Calu3 (cell line): Measurements from ENCODE around the gene GLRX. TPM values are rescaled to one million over a fixed set of nuclear protein-coding genes. Genes with fewer than 3 reads are reported as not detected.

Experiments
- BruUV-seq: library from RNA; stranded (reverse); fragments of 400-500 nt; replicated peaks from 2 replicates; lab custom pipeline; 2021; lab: Mats Ljungman, UMichigan
- CTCF ChIA-PET: fragments of 300-600 bp; sonication (Branson Sonifier 250); formaldehyde crosslinking; loops from one replicate; lab custom pipeline; 2022; ENCODE audit warnings: antibody characterized with exemption; lab: Charles Lee
- DNase-seq: peaks from one replicate; pipeline ENCODE4 v3.0.0; 2022
- H3K27ac Mint-ChIP-seq: one replicate; pipeline ENCODE4 v1.8.0; 2022; ENCODE audit warnings: mixed read lengths; ENCODE audit not compliant: unreplicated experiment
- H3K27me3 Mint-ChIP-seq: one replicate; pipeline ENCODE4 v1.8.0; 2022; ENCODE audit warnings: mixed read lengths; ENCODE audit not compliant: unreplicated experiment
- H3K36me3 Mint-ChIP-seq: one replicate; pipeline ENCODE4 v1.8.0; 2022; ENCODE audit warnings: mild to moderate bottlenecking, moderate library complexity, mixed read lengths; ENCODE audit not compliant: insufficient read depth, unreplicated experiment
- H3K4me1 Mint-ChIP-seq: one replicate; pipeline ENCODE4 v1.8.0; 2022; ENCODE audit warnings: mild to moderate bottlenecking, low read depth, mixed read lengths; ENCODE audit not compliant: unreplicated experiment
- H3K4me3 Mint-ChIP-seq: one replicate; pipeline ENCODE4 v1.8.0; 2022; ENCODE audit warnings: mild to moderate bottlenecking, low read depth, moderate library complexity, mixed read lengths; ENCODE audit not compliant: unreplicated experiment
- H3K9me3 Mint-ChIP-seq: one replicate; pipeline ENCODE4 v1.8.0; 2022; ENCODE audit warnings: low read depth, mixed read lengths; ENCODE audit not compliant: unreplicated experiment
- CTCF ChIP-seq: fragments of 200-600 bp; IDR thresholded peaks from one replicate; pipeline ENCODE4 v1.8.0; 2022; ENCODE audit warnings: antibody characterized with exemption; ENCODE audit not compliant: unreplicated experiment
- intact Hi-C: fragments of 100-400 bp; cut with micrococcal nuclease; formaldehyde crosslinking; loops from one replicate; pipeline ENCODE4 v1.10.0; 2022; ENCODE audit not compliant: unreplicated experiment
- total RNA-seq: library from RNA; stranded (reverse); gene quantifications from 2 replicates; pipeline ENCODE4 v1.2.3, GENCODE V29; 2022

Gene GLRX
- total RNA-seq, 1 experiment from 2014 or later, result 27.9 TPM

DNA sequence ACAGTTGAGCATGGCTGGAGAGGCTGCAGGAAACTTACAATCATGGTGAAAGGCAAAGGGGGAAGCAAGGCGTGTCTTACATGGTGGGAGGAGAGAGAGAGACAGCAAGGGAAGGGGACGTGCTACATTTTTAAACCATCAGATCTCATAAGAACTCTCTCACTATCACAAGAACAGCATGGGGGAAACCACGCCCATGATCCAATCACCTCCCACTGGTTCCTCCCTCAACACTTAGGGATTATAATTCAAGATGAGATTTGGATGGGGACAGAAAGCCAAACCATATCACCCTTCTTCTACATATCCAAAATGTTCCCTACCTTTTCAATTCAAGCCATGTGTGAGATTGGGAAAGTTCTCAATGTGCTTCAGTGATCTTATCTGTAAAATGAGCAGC is 22.9 kb upstream of the GLRX start:
- no peaks in the 10 kb centered on the region for H3K27me3 Mint-ChIP-seq
- TF ChIP-seq CTCF, result no peak
- CTCF ChIA-PET, result no interaction called here
- intact Hi-C loops, result no loop called here
- H3K36me3 Mint-ChIP-seq, result peaks cover 5% of the 10 kb centered on the region
- BruUV-seq, result no TSS peak
- H3K27ac Mint-ChIP-seq, result no peak overlapping the region
- peaks cover 25% of the 10 kb centered on the region for H3K4me1 Mint-ChIP-seq
- H3K4me3 Mint-ChIP-seq, result no peak overlapping the region
- no peak for DNase-seq
- no peaks in the 10 kb centered on the region for H3K9me3 Mint-ChIP-seq

DNA sequence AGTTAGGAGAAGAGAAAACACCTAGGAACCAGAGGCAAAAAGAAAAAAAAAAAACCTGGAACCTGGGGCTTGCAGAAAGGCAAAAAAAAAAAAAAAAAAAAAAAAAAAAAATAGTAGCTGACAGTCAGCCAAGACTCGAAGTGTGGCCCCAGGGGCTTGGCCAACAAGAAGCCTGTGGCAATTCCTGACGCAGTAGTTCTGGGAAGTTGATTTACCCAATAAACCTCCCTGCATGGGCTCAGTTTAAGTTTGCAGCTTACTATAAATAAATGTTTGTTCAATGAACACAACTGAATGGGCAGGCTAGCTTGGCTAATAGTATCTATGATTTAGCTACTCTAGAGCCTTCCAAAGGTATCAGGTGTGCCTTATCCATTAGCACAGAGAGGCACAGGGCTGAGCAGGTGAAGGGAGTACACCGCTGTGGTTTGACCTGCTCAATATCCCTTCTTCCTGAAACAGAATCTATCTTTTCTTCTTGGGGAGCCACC is 21.3 kb upstream of the GLRX start:
- peaks cover 35% of the 10 kb centered on the region for H3K4me1 Mint-ChIP-seq
- intact Hi-C loops, result loop anchor here (1.0 kb wide), 1 partner anchor 62 kb away; no protein-coding TSS in a partner anchor

GRCh38 chr5:95842854-95843544 is 20.5 kb upstream of the GLRX start:
- H3K27ac Mint-ChIP-seq, result peak overlapping the region; percentile 85
- peaks cover 35% of the 10 kb centered on the region for H3K4me1 Mint-ChIP-seq
- intact Hi-C loops, result loop anchor here (1.0 kb wide), 1 partner anchor 62 kb away; no protein-coding TSS in a partner anchor
- CTCF ChIA-PET, result interaction anchor here (1.0 to 3.3 kb wide), 3 partner anchors 62 to 198 kb away, joined by 5 to 28 read pairs (median 6); partner anchors contain the start of gene RFESD
- peak; percentile 82 for DNase-seq
- peak; percentile 37 for TF ChIP-seq CTCF
- H3K27me3 Mint-ChIP-seq, result no peaks in the 10 kb centered on the region
- peaks cover 5% of the 10 kb centered on the region for H3K36me3 Mint-ChIP-seq
- H3K4me3 Mint-ChIP-seq, result peak overlapping the region; percentile 13
- no TSS peak for BruUV-seq
- H3K9me3 Mint-ChIP-seq, result no peaks in the 10 kb centered on the region

More for the DNA sequence above, 21.3 kb upstream of the GLRX start:
- Mint-ChIP-seq H3K36me3 (peaks cover 5% of the 10 kb centered on the region), H3K27me3 (no peaks in the 10 kb centered on the region), H3K27ac (peak overlapping the region; percentile 85), H3K4me3 (peak overlapping the region; percentile 13), H3K9me3 (no peaks in the 10 kb centered on the region)
- BruUV-seq, result no TSS peak
- TF ChIP-seq CTCF, result no peak
- CTCF ChIA-PET, result interaction anchor here (0.6 to 3.3 kb wide), 4 partner anchors 63 to 199 kb away, joined by 5 to 28 read pairs (median 6); partner anchors contain the start of gene RFESD
- no peak for DNase-seq

- intact Hi-C loops, result no loop called here
- CTCF ChIA-PET, result interaction anchor here (3.3 kb wide), 1 partner anchor 61 kb away, joined by 28 read pairs; no protein-coding TSS in a partner anchor
- no peaks in the 10 kb centered on the region for H3K9me3 Mint-ChIP-seq
- no peak overlapping the region for H3K4me3 Mint-ChIP-seq
- peaks cover 35% of the 10 kb centered on the region for H3K4me1 Mint-ChIP-seq
- H3K27me3 Mint-ChIP-seq, result no peaks in the 10 kb centered on the region
- no peak for TF ChIP-seq CTCF
- peak overlapping the region; percentile 85 for H3K27ac Mint-ChIP-seq
- H3K36me3 Mint-ChIP-seq, result peaks cover 5% of the 10 kb centered on the region
- BruUV-seq, result no TSS peak
- DNase-seq, result no peak
These were observed 19.6 kb upstream of the GLRX start for GRCh38 chr5:95841914-95842812.
